ENCODE measurements around the gene VAV3.
"Not testable (repeated sequence)": the region's sequence is repeated elsewhere in the genome, so short reads cannot be mapped to it uniquely, and the experiment has no call there.

Gene VAV3

GRCh38 chr1:107741242-107741641 is 223.7 kb downstream of the VAV3 start:
- H3K27me3 ChIP-seq (ENCODE audit: control insufficient read depth, insufficient read depth, low read length), result no peaks in the 10 kb centered on the region
- H3K4me1 ChIP-seq (ENCODE audit: control insufficient read depth, insufficient read depth, low read length), result no peaks in the 10 kb centered on the region
- H3K36me3 ChIP-seq (ENCODE audit: control insufficient read depth, insufficient read depth, low read length), result no peaks in the 10 kb centered on the region
- no peak overlapping the region for H3K9ac ChIP-seq (ENCODE audit: low read depth, low read length)
- no peak overlapping the region for H3K4me3 ChIP-seq (ENCODE audit: low read depth, low read length)
- H3K9me3 ChIP-seq (ENCODE audit: control insufficient read depth, insufficient read depth, low read length), result no peaks in the 10 kb centered on the region

GRCh38 chr1:107740579-107740978 is 224.4 kb downstream of the VAV3 start:
- Histone ChIP-seq H3K4me3 (ENCODE audit: low read depth, low read length) (no peak overlapping the region), H3K9me3 (ENCODE audit: control insufficient read depth, insufficient read depth, low read length) (no peaks in the 10 kb centered on the region), H3K27me3 (ENCODE audit: control insufficient read depth, insufficient read depth, low read length) (no peaks in the 10 kb centered on the region), H3K4me1 (ENCODE audit: control insufficient read depth, insufficient read depth, low read length) (no peaks in the 10 kb centered on the region), H3K9ac (ENCODE audit: low read depth, low read length) (no peak overlapping the region), H3K36me3 (ENCODE audit: control insufficient read depth, insufficient read depth, low read length) (no peaks in the 10 kb centered on the region)

GRCh38 chr1:107739651-107740050 is 225.3 kb downstream of the VAV3 start:
- Histone ChIP-seq H3K4me3 (ENCODE audit: low read depth, low read length) (no peak overlapping the region), H3K9ac (ENCODE audit: low read depth, low read length) (no peak overlapping the region), H3K27me3 (ENCODE audit: control insufficient read depth, insufficient read depth, low read length) (no peaks in the 10 kb centered on the region), H3K36me3 (ENCODE audit: control insufficient read depth, insufficient read depth, low read length) (no peaks in the 10 kb centered on the region), H3K4me1 (ENCODE audit: control insufficient read depth, insufficient read depth, low read length) (no peaks in the 10 kb centered on the region), H3K9me3 (ENCODE audit: control insufficient read depth, insufficient read depth, low read length) (no peaks in the 10 kb centered on the region)

GRCh38 chr1:107739201-107739600 is 225.8 kb downstream of the VAV3 start:
- no peaks in the 10 kb centered on the region for H3K27me3 ChIP-seq (ENCODE audit: control insufficient read depth, insufficient read depth, low read length)
- no peak overlapping the region for H3K4me3 ChIP-seq (ENCODE audit: low read depth, low read length)
- H3K9me3 ChIP-seq (ENCODE audit: control insufficient read depth, insufficient read depth, low read length), result no peaks in the 10 kb centered on the region
- no peak overlapping the region for H3K9ac ChIP-seq (ENCODE audit: low read depth, low read length)
- H3K4me1 ChIP-seq (ENCODE audit: control insufficient read depth, insufficient read depth, low read length), result no peaks in the 10 kb centered on the region
- H3K36me3 ChIP-seq (ENCODE audit: control insufficient read depth, insufficient read depth, low read length), result no peaks in the 10 kb centered on the region

- H3K27me3 ChIP-seq (ENCODE audit: control insufficient read depth, insufficient read depth, low read length); H3K4me1 ChIP-seq (ENCODE audit: control insufficient read depth, insufficient read depth, low read length); H3K36me3 ChIP-seq (ENCODE audit: control insufficient read depth, insufficient read depth, low read length); H3K9me3 ChIP-seq (ENCODE audit: control insufficient read depth, insufficient read depth, low read length); H3K4me3 ChIP-seq (ENCODE audit: low read depth, low read length); H3K9ac ChIP-seq (ENCODE audit: low read depth, low read length): not testable (repeated sequence)
Observed at GRCh38 chr1:107733401-107733800, 231.6 kb downstream of the VAV3 start.

GRCh38 chr1:107727866-107728265 is 237.1 kb downstream of the VAV3 start:
- Histone ChIP-seq H3K27me3 (ENCODE audit: control insufficient read depth, insufficient read depth, low read length) (no peaks in the 10 kb centered on the region), H3K36me3 (ENCODE audit: control insufficient read depth, insufficient read depth, low read length) (no peaks in the 10 kb centered on the region), H3K9ac (ENCODE audit: low read depth, low read length) (no peak overlapping the region), H3K4me3 (ENCODE audit: low read depth, low read length) (no peak overlapping the region), H3K4me1 (ENCODE audit: control insufficient read depth, insufficient read depth, low read length) (no peaks in the 10 kb centered on the region), H3K9me3 (ENCODE audit: control insufficient read depth, insufficient read depth, low read length) (no peaks in the 10 kb centered on the region)

GRCh38 chr1:107726860-107727259 is 238.1 kb downstream of the VAV3 start:
- Histone ChIP-seq H3K4me3 (ENCODE audit: low read depth, low read length) (no peak overlapping the region), H3K36me3 (ENCODE audit: control insufficient read depth, insufficient read depth, low read length) (no peaks in the 10 kb centered on the region), H3K9me3 (ENCODE audit: control insufficient read depth, insufficient read depth, low read length) (no peaks in the 10 kb centered on the region), H3K9ac (ENCODE audit: low read depth, low read length) (no peak overlapping the region), H3K27me3 (ENCODE audit: control insufficient read depth, insufficient read depth, low read length) (no peaks in the 10 kb centered on the region), H3K4me1 (ENCODE audit: control insufficient read depth, insufficient read depth, low read length) (no peaks in the 10 kb centered on the region)

GRCh38 chr1:107724648-107725047 is 240.3 kb downstream of the VAV3 start:
- H3K9me3 ChIP-seq (ENCODE audit: control insufficient read depth, insufficient read depth, low read length), result no peaks in the 10 kb centered on the region
- no peak overlapping the region for H3K4me3 ChIP-seq (ENCODE audit: low read depth, low read length)
- H3K36me3 ChIP-seq (ENCODE audit: control insufficient read depth, insufficient read depth, low read length), result no peaks in the 10 kb centered on the region
- no peak overlapping the region for H3K9ac ChIP-seq (ENCODE audit: low read depth, low read length)
- H3K4me1 ChIP-seq (ENCODE audit: control insufficient read depth, insufficient read depth, low read length), result no peaks in the 10 kb centered on the region
- no peaks in the 10 kb centered on the region for H3K27me3 ChIP-seq (ENCODE audit: control insufficient read depth, insufficient read depth, low read length)

- not testable (repeated sequence) for H3K27me3 ChIP-seq (ENCODE audit: control insufficient read depth, insufficient read depth, low read length); H3K4me3 ChIP-seq (ENCODE audit: low read depth, low read length); H3K36me3 ChIP-seq (ENCODE audit: control insufficient read depth, insufficient read depth, low read length); H3K4me1 ChIP-seq (ENCODE audit: control insufficient read depth, insufficient read depth, low read length); H3K9me3 ChIP-seq (ENCODE audit: control insufficient read depth, insufficient read depth, low read length); H3K9ac ChIP-seq (ENCODE audit: low read depth, low read length)
Observed at GRCh38 chr1:107720210-107720609, 244.8 kb downstream of the VAV3 start.

- Histone ChIP-seq H3K9ac (ENCODE audit: low read depth, low read length) (no peak overlapping the region), H3K9me3 (ENCODE audit: control insufficient read depth, insufficient read depth, low read length) (no peaks in the 10 kb centered on the region), H3K27me3 (ENCODE audit: control insufficient read depth, insufficient read depth, low read length) (no peaks in the 10 kb centered on the region), H3K4me3 (ENCODE audit: low read depth, low read length) (no peak overlapping the region), H3K4me1 (ENCODE audit: control insufficient read depth, insufficient read depth, low read length) (no peaks in the 10 kb centered on the region), H3K36me3 (ENCODE audit: control insufficient read depth, insufficient read depth, low read length) (no peaks in the 10 kb centered on the region)
Observed at GRCh38 chr1:107710005-107710404, 255.0 kb downstream of the VAV3 start.

GRCh38 chr1:107707111-107707510 is 257.9 kb downstream of the VAV3 start:
- H3K4me1 ChIP-seq (ENCODE audit: control insufficient read depth, insufficient read depth, low read length), result no peaks in the 10 kb centered on the region
- no peak overlapping the region for H3K9ac ChIP-seq (ENCODE audit: low read depth, low read length)
- H3K36me3 ChIP-seq (ENCODE audit: control insufficient read depth, insufficient read depth, low read length), result no peaks in the 10 kb centered on the region
- H3K9me3 ChIP-seq (ENCODE audit: control insufficient read depth, insufficient read depth, low read length), result no peaks in the 10 kb centered on the region
- no peak overlapping the region for H3K4me3 ChIP-seq (ENCODE audit: low read depth, low read length)
- H3K27me3 ChIP-seq (ENCODE audit: control insufficient read depth, insufficient read depth, low read length), result no peaks in the 10 kb centered on the region

GRCh38 chr1:107706182-107706581 is 258.8 kb downstream of the VAV3 start:
- Histone ChIP-seq H3K9me3 (ENCODE audit: control insufficient read depth, insufficient read depth, low read length) (no peaks in the 10 kb centered on the region), H3K4me3 (ENCODE audit: low read depth, low read length) (no peak overlapping the region), H3K9ac (ENCODE audit: low read depth, low read length) (no peak overlapping the region), H3K4me1 (ENCODE audit: control insufficient read depth, insufficient read depth, low read length) (no peaks in the 10 kb centered on the region), H3K27me3 (ENCODE audit: control insufficient read depth, insufficient read depth, low read length) (no peaks in the 10 kb centered on the region), H3K36me3 (ENCODE audit: control insufficient read depth, insufficient read depth, low read length) (no peaks in the 10 kb centered on the region)

GRCh38 chr1:107704911-107705310 is 260.1 kb downstream of the VAV3 start:
- Histone ChIP-seq H3K9me3 (ENCODE audit: control insufficient read depth, insufficient read depth, low read length) (no peaks in the 10 kb centered on the region), H3K36me3 (ENCODE audit: control insufficient read depth, insufficient read depth, low read length) (no peaks in the 10 kb centered on the region), H3K9ac (ENCODE audit: low read depth, low read length) (no peak overlapping the region), H3K4me3 (ENCODE audit: low read depth, low read length) (no peak overlapping the region), H3K4me1 (ENCODE audit: control insufficient read depth, insufficient read depth, low read length) (no peaks in the 10 kb centered on the region), H3K27me3 (ENCODE audit: control insufficient read depth, insufficient read depth, low read length) (no peaks in the 10 kb centered on the region)
